Measurements from ENCODE around the gene CEP112. TPM values are rescaled to one million over a fixed set of nuclear protein-coding genes. Genes with fewer than 3 reads are reported as not detected.

CEP112 gene
- total RNA-seq, 4 donors from 2014 or later = 18.9 to 51.8 (median 29.6) TPM

DNA sequence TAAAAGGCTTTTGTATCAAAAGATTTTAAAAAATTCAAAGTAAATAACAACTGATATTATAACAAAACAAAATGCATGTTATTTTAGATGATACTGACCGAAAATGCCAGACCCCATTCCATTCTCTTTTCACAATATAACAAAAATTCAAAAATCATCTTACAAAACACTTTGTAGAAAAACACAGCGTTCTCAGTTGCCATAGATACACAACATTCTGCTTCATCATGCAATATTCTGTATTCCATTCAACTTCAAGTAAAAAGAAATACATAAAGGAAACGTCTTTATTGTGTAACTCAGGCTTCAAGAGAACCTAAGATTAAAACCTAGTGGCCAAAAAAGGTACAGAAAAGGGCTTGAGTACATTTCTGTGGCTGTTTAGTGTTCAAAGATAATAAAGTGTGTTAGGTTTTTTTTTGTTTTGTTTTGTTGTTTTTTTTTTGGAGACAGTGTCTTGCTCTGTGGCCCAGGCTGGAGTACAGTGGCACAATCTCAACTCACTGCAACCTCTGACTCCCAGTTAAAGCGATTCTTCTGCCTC lies 250.5 kb downstream of the CEP112 start:
- TF ChIP-seq, protein P1, sequence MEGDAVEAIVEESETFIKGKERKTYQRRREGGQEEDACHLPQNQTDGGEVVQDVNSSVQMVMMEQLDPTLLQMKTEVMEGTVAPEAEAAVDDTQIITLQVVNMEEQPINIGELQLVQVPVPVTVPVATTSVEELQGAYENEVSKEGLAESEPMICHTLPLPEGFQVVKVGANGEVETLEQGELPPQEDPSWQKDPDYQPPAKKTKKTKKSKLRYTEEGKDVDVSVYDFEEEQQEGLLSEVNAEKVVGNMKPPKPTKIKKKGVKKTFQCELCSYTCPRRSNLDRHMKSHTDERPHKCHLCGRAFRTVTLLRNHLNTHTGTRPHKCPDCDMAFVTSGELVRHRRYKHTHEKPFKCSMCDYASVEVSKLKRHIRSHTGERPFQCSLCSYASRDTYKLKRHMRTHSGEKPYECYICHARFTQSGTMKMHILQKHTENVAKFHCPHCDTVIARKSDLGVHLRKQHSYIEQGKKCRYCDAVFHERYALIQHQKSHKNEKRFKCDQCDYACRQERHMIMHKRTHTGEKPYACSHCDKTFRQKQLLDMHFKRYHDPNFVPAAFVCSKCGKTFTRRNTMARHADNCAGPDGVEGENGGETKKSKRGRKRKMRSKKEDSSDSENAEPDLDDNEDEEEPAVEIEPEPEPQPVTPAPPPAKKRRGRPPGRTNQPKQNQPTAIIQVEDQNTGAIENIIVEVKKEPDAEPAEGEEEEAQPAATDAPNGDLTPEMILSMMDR (IDR thresholded peaks at IDR 0.05; ENCODE audit: low read depth) = no peak

DNA sequence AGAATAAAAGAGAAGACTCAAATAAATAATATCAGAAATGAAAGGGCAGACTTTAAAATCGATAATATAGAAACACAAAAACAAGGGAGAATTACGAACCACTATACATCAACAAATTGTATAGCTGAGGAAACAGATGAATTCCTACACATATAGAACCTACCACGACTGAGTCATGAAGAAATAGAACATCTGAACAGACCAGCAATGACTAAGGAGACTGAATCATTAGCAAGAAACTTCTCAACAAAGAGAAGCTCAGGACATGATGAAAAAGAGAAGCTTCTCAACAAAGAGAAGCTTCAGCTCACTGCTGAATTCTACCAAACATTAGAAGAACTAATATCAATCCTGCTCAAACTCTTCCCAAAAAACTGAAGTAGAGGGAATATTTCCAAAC lies 255.9 kb downstream of the CEP112 start:
- TF ChIP-seq, protein P1 (IDR thresholded peaks at IDR 0.05; ENCODE audit: low read depth) = no peak

DNA sequence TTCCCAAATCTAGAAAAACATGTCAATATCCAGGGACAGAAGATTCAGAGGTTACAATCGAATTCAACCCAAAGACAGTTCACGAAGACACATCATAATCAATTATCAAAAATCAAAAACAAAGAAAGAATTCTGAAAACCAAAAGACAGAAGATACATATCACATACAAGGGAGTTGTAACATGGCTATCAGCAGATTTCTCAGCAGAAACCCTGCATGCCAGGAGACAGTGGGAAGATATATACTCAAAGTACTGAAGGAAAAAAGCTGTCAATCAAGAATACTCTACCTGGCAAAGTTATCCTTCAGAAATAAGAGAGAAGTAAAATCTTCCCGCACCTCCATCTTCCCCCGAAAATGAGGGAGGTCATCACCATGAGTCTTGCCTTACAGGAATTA lies 258.6 kb downstream of the CEP112 start:
- TF ChIP-seq, protein P1 (IDR thresholded peaks at IDR 0.05; ENCODE audit: low read depth) = no peak

DNA sequence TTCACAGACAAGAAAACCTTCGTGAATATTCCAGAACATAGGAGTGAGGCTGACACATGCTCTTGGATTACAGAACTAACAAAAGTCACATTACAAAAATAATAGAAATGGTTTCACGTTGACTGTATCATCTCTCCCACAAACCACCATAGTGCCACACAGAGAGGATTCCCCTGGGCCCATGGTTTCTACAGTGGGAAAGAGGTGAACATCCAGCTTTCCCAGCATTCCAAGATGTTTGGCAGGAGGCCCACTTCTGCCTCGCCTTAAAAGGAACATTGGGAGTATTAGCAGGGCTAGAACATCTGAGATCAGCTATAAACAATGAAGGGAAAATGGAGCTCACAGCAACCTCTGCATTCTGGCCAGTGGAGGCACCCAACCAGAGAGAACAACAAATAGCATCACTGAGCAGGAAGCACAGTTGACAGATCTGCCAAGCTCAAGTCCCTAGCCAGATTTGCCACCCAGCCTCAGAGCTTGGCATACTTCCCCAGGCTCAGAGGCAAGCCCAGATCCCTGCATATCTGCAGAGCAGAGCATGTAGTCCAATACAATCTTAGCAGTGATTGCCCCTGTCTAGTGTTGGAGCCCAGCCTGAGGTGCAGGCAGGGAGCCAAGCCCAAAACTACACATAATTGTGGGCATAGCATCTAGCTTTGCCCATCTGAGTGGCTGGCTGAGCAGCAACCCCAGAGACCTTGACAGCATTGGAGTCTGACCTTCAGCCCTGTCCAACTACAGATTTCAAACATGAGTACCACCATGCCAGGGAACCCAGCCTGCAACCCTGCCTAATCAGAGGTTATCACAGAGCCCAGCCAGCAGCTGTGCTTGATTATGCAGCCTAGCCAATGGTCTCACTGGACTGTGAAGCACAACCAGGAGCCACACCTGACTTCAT lies 260.4 kb downstream of the CEP112 start:
- TF ChIP-seq, protein P1 (IDR thresholded peaks at IDR 0.05; ENCODE audit: low read depth) = no peak

DNA sequence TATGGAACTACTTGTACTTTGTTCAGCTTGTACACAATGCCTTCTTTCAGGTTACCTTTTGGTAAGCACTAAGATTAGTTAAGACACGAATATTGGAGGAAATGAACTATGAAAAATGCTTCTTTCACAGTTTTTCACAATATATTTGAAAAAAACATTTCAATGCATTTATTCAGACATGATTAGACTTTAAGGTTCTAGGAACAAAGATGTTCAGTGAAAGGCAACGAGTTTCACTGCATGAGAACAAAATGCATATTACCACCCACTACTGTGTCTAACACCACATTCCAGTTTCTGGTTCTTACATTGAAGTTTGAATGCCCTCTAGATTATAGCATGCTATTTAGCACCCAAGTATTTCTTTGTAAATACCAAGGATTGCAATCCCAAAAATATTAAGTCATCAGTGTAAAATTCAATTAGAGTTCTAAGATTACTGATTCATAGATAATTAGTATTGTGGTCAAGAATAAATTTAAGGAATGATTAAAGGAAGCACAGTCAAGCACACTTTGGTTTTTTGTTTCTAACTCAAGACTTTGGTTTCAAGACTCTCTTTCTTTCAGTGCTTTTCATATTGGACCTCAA lies 261.7 kb downstream of the CEP112 start:
- TF ChIP-seq, protein P1 (IDR thresholded peaks at IDR 0.05; ENCODE audit: low read depth) = no peak

DNA sequence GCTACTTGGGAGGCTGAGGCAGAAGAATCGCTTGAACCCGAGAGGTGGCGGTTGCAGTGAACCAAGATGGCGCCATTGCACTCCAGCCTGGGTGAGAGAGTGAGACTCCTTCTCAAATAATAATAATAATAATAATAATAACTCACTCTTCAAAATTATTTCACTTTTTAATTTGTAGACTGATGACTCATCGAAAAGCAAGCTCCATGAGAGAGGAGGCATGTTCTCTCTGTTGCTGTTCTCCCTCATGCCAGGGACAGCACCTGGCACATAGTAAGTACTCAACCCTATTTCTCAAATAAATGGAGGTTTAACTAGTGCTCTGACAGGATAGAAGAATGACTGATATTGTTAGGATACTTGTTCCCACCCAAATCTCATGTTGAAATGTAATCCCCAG lies 265.3 kb downstream of the CEP112 start:
- TF ChIP-seq, protein P1 (IDR thresholded peaks at IDR 0.05; ENCODE audit: low read depth) = no peak
